Activated naive CD8-positive, alpha-beta T cell treated with anti-CD3 and anti-CD28 coated beads, Interleukin-2, amount 50 U/mL, for 24 hours (primary cell): ENCODE results near the gene PHYHIPL.

Source experiments
- ATAC-seq: fragments of 150-1000 bp; cut with Tn5 transposase; one replicate; pipeline ENCODE4 v1.10.0; 2021
- DNase-seq: peaks from one replicate; pipeline ENCODE4 v3.0.0; 2021
- H3K27ac Mint-ChIP-seq: one replicate; pipeline ENCODE4 v1.8.0; 2021; ENCODE audit warnings: mild to moderate bottlenecking, mixed read lengths
- H3K27me3 Mint-ChIP-seq: one replicate; pipeline ENCODE4 v1.8.0; 2021; ENCODE audit warnings: mixed read lengths
- H3K36me3 Mint-ChIP-seq: one replicate; pipeline ENCODE4 v1.8.0; 2021; ENCODE audit warnings: low read depth, mixed read lengths
- H3K4me1 Mint-ChIP-seq: one replicate; pipeline ENCODE4 v1.8.0; 2021; ENCODE audit warnings: mixed read lengths
- H3K4me3 Mint-ChIP-seq: one replicate; pipeline ENCODE4 v1.8.0; 2021; ENCODE audit warnings: mild to moderate bottlenecking, moderate library complexity, mixed read lengths
- H3K9me3 Mint-ChIP-seq: one replicate; pipeline ENCODE4 v1.8.0; 2021; ENCODE audit warnings: mixed read lengths

Gene PHYHIPL

GRCh38 chr10:59176241-59177030, at the start of gene PHYHIPL:
Gene PHYHIPL (plus strand): TSS chr10:59176643. CDS start chr10:59176854, 211 bp downstream.
- peaks cover 3% of the 10 kb centered on the region for H3K4me1 Mint-ChIP-seq
- no peak for ATAC-seq
- H3K9me3 Mint-ChIP-seq = peaks cover 6% of the 10 kb centered on the region
- H3K27me3 Mint-ChIP-seq = peaks cover 30% of the 10 kb centered on the region
- no peak for DNase-seq
- no peak within 1 kb of the TSS for H3K27ac Mint-ChIP-seq
- peaks cover 2% of the 10 kb centered on the region for H3K36me3 Mint-ChIP-seq
- no peak within 1 kb of the TSS for H3K4me3 Mint-ChIP-seq

- H3K9me3 Mint-ChIP-seq = peaks cover 9% of the 10 kb centered on the region
- no peaks in the 10 kb centered on the region for H3K27me3 Mint-ChIP-seq
- DNase-seq = no peak
- H3K27ac Mint-ChIP-seq = no peak overlapping the region
- no peaks in the 10 kb centered on the region for H3K4me1 Mint-ChIP-seq
- H3K36me3 Mint-ChIP-seq = no peaks in the 10 kb centered on the region
- no peak overlapping the region for H3K4me3 Mint-ChIP-seq
- ATAC-seq = no peak
Observed at GRCh38 chr10:59126991-59127390, 49.5 kb upstream of the PHYHIPL start.

GRCh38 chr10:59127991-59128390, 48.5 kb upstream of the PHYHIPL start:
- Mint-ChIP-seq H3K4me3 (no peak overlapping the region), H3K9me3 (peaks cover 9% of the 10 kb centered on the region), H3K36me3 (no peaks in the 10 kb centered on the region), H3K27me3 (no peaks in the 10 kb centered on the region), H3K27ac (no peak overlapping the region), H3K4me1 (no peaks in the 10 kb centered on the region)
- no peak for DNase-seq
- ATAC-seq = no peak

GRCh38 chr10:59129867-59130266, 46.6 kb upstream of the PHYHIPL start:
- Mint-ChIP-seq H3K36me3 (no peaks in the 10 kb centered on the region), H3K4me1 (no peaks in the 10 kb centered on the region), H3K27me3 (no peaks in the 10 kb centered on the region), H3K4me3 (no peak overlapping the region), H3K27ac (no peak overlapping the region), H3K9me3 (peaks cover 9% of the 10 kb centered on the region)
- ATAC-seq = no peak
- no peak for DNase-seq

- Mint-ChIP-seq H3K4me3 (no peak overlapping the region), H3K27ac (no peak overlapping the region), H3K27me3 (no peaks in the 10 kb centered on the region), H3K36me3 (no peaks in the 10 kb centered on the region), H3K4me1 (no peaks in the 10 kb centered on the region), H3K9me3 (peaks cover 9% of the 10 kb centered on the region)
- DNase-seq = no peak
- no peak for ATAC-seq
Observed at GRCh38 chr10:59131666-59132065, 44.8 kb upstream of the PHYHIPL start.

GRCh38 chr10:59133841-59134593, 42.4 kb upstream of the PHYHIPL start:
- no peaks in the 10 kb centered on the region for H3K36me3 Mint-ChIP-seq
- H3K4me1 Mint-ChIP-seq = no peaks in the 10 kb centered on the region
- no peak overlapping the region for H3K4me3 Mint-ChIP-seq
- H3K27ac Mint-ChIP-seq = no peak overlapping the region
- ATAC-seq (no peak), DNase-seq (no peak)
- peaks cover under 1% of the 10 kb centered on the region for H3K9me3 Mint-ChIP-seq
- H3K27me3 Mint-ChIP-seq = no peaks in the 10 kb centered on the region

GRCh38 chr10:59134785-59135184, 41.7 kb upstream of the PHYHIPL start:
- Mint-ChIP-seq H3K4me3 (no peak overlapping the region), H3K27me3 (no peaks in the 10 kb centered on the region), H3K27ac (no peak overlapping the region), H3K36me3 (no peaks in the 10 kb centered on the region), H3K9me3 (no peaks in the 10 kb centered on the region), H3K4me1 (no peaks in the 10 kb centered on the region)
- ATAC-seq = no peak
- no peak for DNase-seq

- Mint-ChIP-seq H3K27ac (no peak overlapping the region), H3K36me3 (no peaks in the 10 kb centered on the region), H3K9me3 (no peaks in the 10 kb centered on the region), H3K27me3 (no peaks in the 10 kb centered on the region), H3K4me1 (no peaks in the 10 kb centered on the region), H3K4me3 (no peak overlapping the region)
- ATAC-seq = no peak
- DNase-seq = no peak
Observed at GRCh38 chr10:59135275-59135674, 41.2 kb upstream of the PHYHIPL start.

GRCh38 chr10:59138052-59138451, 38.4 kb upstream of the PHYHIPL start:
- DNase-seq (no peak), ATAC-seq (no peak)
- no peaks in the 10 kb centered on the region for H3K4me1 Mint-ChIP-seq
- no peaks in the 10 kb centered on the region for H3K9me3 Mint-ChIP-seq
- H3K27ac Mint-ChIP-seq = no peak overlapping the region
- no peaks in the 10 kb centered on the region for H3K27me3 Mint-ChIP-seq
- no peak overlapping the region for H3K4me3 Mint-ChIP-seq
- H3K36me3 Mint-ChIP-seq = no peaks in the 10 kb centered on the region

- no peaks in the 10 kb centered on the region for H3K4me1 Mint-ChIP-seq
- peaks cover 6% of the 10 kb centered on the region for H3K9me3 Mint-ChIP-seq
- no peak for ATAC-seq
- no peaks in the 10 kb centered on the region for H3K27me3 Mint-ChIP-seq
- no peak for DNase-seq
- no peaks in the 10 kb centered on the region for H3K36me3 Mint-ChIP-seq
- H3K27ac Mint-ChIP-seq = no peak overlapping the region
- no peak overlapping the region for H3K4me3 Mint-ChIP-seq
Observed at GRCh38 chr10:59143544-59143943, 32.9 kb upstream of the PHYHIPL start.

GRCh38 chr10:59148701-59149100, 27.7 kb upstream of the PHYHIPL start:
- no peaks in the 10 kb centered on the region for H3K36me3 Mint-ChIP-seq
- no peaks in the 10 kb centered on the region for H3K27me3 Mint-ChIP-seq
- H3K4me3 Mint-ChIP-seq = no peak overlapping the region
- DNase-seq (no peak), ATAC-seq (no peak)
- peaks cover 6% of the 10 kb centered on the region for H3K9me3 Mint-ChIP-seq
- no peak overlapping the region for H3K27ac Mint-ChIP-seq
- no peaks in the 10 kb centered on the region for H3K4me1 Mint-ChIP-seq

- DNase-seq (no peak), ATAC-seq (no peak)
- Mint-ChIP-seq H3K4me1 (no peaks in the 10 kb centered on the region), H3K4me3 (no peak overlapping the region), H3K27me3 (no peaks in the 10 kb centered on the region), H3K36me3 (no peaks in the 10 kb centered on the region), H3K9me3 (no peaks in the 10 kb centered on the region), H3K27ac (no peak overlapping the region)
Observed at GRCh38 chr10:59155556-59155955, 20.9 kb upstream of the PHYHIPL start.

GRCh38 chr10:59167512-59167911, 8.9 kb upstream of the PHYHIPL start:
- H3K36me3 Mint-ChIP-seq = no peaks in the 10 kb centered on the region

GRCh38 chr10:59172567-59172966, 3.9 kb upstream of the PHYHIPL start:
- Mint-ChIP-seq H3K4me3 (no peak overlapping the region), H3K9me3 (peaks cover 4% of the 10 kb centered on the region), H3K36me3 (peaks cover 2% of the 10 kb centered on the region), H3K4me1 (peaks cover 3% of the 10 kb centered on the region), H3K27ac (no peak overlapping the region), H3K27me3 (peaks cover 26% of the 10 kb centered on the region)
- DNase-seq = no peak
- ATAC-seq = no peak

More at GRCh38 chr10:59167512-59167911, 8.9 kb upstream of the PHYHIPL start:
- no peak for DNase-seq
- Mint-ChIP-seq H3K9me3 (peaks cover 8% of the 10 kb centered on the region), H3K4me3 (no peak overlapping the region), H3K27me3 (no peaks in the 10 kb centered on the region), H3K27ac (no peak overlapping the region), H3K4me1 (no peaks in the 10 kb centered on the region)
- ATAC-seq = no peak

- Mint-ChIP-seq H3K36me3 (peaks cover 2% of the 10 kb centered on the region), H3K4me1 (peaks cover 3% of the 10 kb centered on the region), H3K4me3 (no peak overlapping the region), H3K27ac (no peak overlapping the region), H3K27me3 (peaks cover 30% of the 10 kb centered on the region), H3K9me3 (peaks cover 6% of the 10 kb centered on the region)
- ATAC-seq (no peak), DNase-seq (no peak)
Observed at GRCh38 chr10:59173414-59173813, 3.0 kb upstream of the PHYHIPL start.
